Vein endothelial cell (primary cell): ENCODE results near the gene DCANP1. TPM values are rescaled to one million over a fixed set of nuclear protein-coding genes. Genes with fewer than 3 reads are reported as not detected.

ENCODE experiments used
- small RNA-seq: library from RNA; depleted of rRNA; stranded (forward); fragments of <200 nt; gene quantifications from one replicate; pipeline ENCODE3, GENCODE V24; 2012
- total RNA-seq: library from RNA; depleted of rRNA; stranded (reverse); fragments of >200 nt; gene quantifications from 2 replicates; pipeline ENCODE4 v1.2.3, GENCODE V29; 2012

DCANP1 gene
- total RNA-seq: not detected in 2 replicates

GRCh38 chr5:135447298-135447929 is at the start of gene DCANP1:
DCANP1 (minus strand) TSS chr5:135447348; CDS start chr5:135447108, 240 bp downstream.

GRCh38 chr5:135452321-135453030 is 5.3 kb upstream of the DCANP1 start, which contains the start of gene TIFAB:
TIFAB (minus strand) TSS chr5:135452351; CDS start chr5:135449939, 2,412 bp downstream.

GRCh38 chr5:135398855-135399793 is 48.0 kb downstream of the DCANP1 start, which contains the start of gene MACROH2A1:
MACROH2A1 (minus strand) TSS chr5:135399231; CDS start chr5:135389093, 10,138 bp downstream.

Small RNAs within 50 kb of the gene (small RNA-seq; reads per million reads assigned to genes)
- gene DCANP1: not detected

Other genes with a start within 250 kb of the DCANP1 start
- gene MACROH2A1, start 48.1 kb downstream of the DCANP1 start, total RNA-seq: 169 and 184 TPM in 2 replicates
- gene TIFAB, start 5.0 kb upstream of the DCANP1 start, total RNA-seq: not detected in 2 replicates
- gene NEUROG1, start 88.6 kb upstream of the DCANP1 start, total RNA-seq: not detected in 2 replicates
- gene CXCL14, start 131.6 kb upstream of the DCANP1 start, total RNA-seq: not detected in 2 replicates